Colonic mucosa (tissue), 4 donors: ENCODE results near the gene DHX35. TPM values are rescaled to one million over a fixed set of nuclear protein-coding genes. Genes with fewer than 3 reads are reported as not detected.
A peak's percentile ranks its signal among the peaks of the same experiment; 100 is the strongest.
"Not testable (repeated sequence)": the region's sequence is repeated elsewhere in the genome, so short reads cannot be mapped to it uniquely, and the experiment has no call there.

ENCODE experiments used
- DNase-seq: peaks from one replicate; pipeline ENCODE4 v3.0.0-alpha.2; 2020
- H3K27ac ChIP-seq: fragments of 200-600 bp; one replicate; pipeline ENCODE4 v1.8.0; 2021
- H3K27me3 ChIP-seq: fragments of 200-600 bp; one replicate; pipeline ENCODE4 v1.8.0; 2021
- H3K36me3 ChIP-seq: fragments of 200-600 bp; one replicate; pipeline ENCODE4 v1.8.0; 2021
- H3K4me1 ChIP-seq: fragments of 200-600 bp; one replicate; pipeline ENCODE4 v1.8.0; 2021; ENCODE audit warnings: mild to moderate bottlenecking
- H3K4me3 ChIP-seq: fragments of 200-600 bp; one replicate; pipeline ENCODE4 v1.8.0; 2021
- H3K9ac ChIP-seq, 2 donors: one replicate each; pipeline ENCODE4 v1.7.0; 2013; ENCODE audit warnings: control low read depth in 2 of 2, low read depth in 2 of 2, low read length in 2 of 2
- H3K9me3 ChIP-seq: fragments of 200-600 bp; one replicate; pipeline ENCODE4 v1.8.0; 2021
- intact Hi-C: fragments of 100-400 bp; cut with DNase I; formaldehyde crosslinking; loops from one replicate; pipeline ENCODE4 v1.14.1; 2022
- total RNA-seq, 2 donors: library from RNA; stranded (reverse); fragmentation: NEBNext Ultra II Directional in 1 of 2; extraction: Animal tissue kit (Norgen Biotek cat#: 25700) in 1 of 2; gene quantifications; one replicate each; pipeline ENCODE4 v1.2.1, GENCODE V29; 2021
- TF ChIP-seq, protein P1 (sequence below): fragments of 200-600 bp; IDR thresholded peaks from one replicate; pipeline ENCODE4 v1.8.0; 2022; ENCODE audit warnings: antibody characterized with exemption, mild to moderate bottlenecking
- donor health status: healthy.
- donor health status: DM: no; HTN: no; CAD: no.
- donor health status: DM: no; HTN: no; CAD: no.

Gene DHX35
- total RNA-seq, 2 donors from 2014 or later: 16.3 to 16.9 TPM

DNA sequence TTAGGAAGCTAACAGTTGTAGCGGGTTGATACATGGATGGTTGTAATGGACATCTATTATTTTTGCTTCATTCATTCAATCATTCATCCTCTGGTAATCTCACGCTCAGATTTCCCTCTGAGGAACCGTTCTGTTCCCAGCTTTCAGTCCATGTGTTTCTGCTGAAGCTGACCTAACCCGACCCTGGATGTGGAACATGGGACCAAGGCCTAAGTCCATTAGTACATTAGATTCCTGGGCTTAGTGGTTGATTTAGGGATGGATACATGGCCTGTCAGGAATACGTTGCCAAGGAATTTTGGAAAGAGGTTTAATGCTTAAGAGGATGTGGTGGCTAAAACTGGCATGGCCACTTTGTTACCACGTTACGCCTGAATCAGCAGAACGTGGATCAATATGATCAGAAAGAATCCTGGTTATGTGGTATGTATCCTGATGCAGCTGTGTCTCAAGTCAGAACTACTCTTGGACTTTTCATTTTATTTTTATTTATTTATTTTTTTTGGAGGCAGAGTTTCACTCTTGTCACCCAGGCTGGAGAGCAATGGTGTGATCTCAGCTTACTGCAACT lies 4.1 kb upstream of the DHX35 start:
- TF ChIP-seq, protein P1, sequence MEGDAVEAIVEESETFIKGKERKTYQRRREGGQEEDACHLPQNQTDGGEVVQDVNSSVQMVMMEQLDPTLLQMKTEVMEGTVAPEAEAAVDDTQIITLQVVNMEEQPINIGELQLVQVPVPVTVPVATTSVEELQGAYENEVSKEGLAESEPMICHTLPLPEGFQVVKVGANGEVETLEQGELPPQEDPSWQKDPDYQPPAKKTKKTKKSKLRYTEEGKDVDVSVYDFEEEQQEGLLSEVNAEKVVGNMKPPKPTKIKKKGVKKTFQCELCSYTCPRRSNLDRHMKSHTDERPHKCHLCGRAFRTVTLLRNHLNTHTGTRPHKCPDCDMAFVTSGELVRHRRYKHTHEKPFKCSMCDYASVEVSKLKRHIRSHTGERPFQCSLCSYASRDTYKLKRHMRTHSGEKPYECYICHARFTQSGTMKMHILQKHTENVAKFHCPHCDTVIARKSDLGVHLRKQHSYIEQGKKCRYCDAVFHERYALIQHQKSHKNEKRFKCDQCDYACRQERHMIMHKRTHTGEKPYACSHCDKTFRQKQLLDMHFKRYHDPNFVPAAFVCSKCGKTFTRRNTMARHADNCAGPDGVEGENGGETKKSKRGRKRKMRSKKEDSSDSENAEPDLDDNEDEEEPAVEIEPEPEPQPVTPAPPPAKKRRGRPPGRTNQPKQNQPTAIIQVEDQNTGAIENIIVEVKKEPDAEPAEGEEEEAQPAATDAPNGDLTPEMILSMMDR: no peak
- H3K9me3 ChIP-seq: no peaks in the 10 kb centered on the region
- no peak for DNase-seq
- no peak overlapping the region for H3K9ac ChIP-seq
- H3K27ac ChIP-seq: no peak overlapping the region
- H3K27me3 ChIP-seq: no peaks in the 10 kb centered on the region
- H3K4me3 ChIP-seq: no peak overlapping the region
- intact Hi-C loops: no loop called here
- no peaks in the 10 kb centered on the region for H3K4me1 ChIP-seq
- no peaks in the 10 kb centered on the region for H3K36me3 ChIP-seq

- H3K9ac ChIP-seq, H3K27me3 ChIP-seq, H3K36me3 ChIP-seq, H3K4me1 ChIP-seq, H3K4me3 ChIP-seq, H3K27ac ChIP-seq, DNase-seq, H3K9me3 ChIP-seq, intact Hi-C loops: not testable (repeated sequence)
Observed at GRCh38 chr20:38960187-38960687, 1.9 kb upstream of the DHX35 start.

DNA sequence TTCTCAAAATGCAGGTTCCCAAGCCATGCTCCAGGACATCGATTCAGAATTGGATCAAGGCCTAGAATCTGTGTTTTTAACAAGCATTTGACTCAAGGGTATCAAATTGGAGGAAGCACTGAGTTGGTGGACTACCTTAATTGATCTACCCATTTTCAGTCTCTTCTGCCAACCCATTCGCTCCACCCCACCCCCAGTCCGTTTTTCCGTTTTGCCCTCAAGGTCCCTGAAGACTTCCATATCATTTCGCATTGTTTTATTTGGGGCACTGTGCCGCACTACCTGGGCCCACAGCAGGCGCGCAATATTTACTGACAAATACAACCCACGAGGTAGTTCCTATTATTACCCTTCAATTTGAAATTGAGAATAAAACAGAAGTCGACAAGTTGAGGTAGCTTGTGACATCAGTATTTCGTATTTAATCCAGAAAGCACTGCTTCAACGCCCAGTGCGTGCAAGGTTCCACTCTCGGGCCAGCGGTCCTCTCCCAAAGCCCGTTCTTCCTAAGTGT lies 557 bp upstream of the DHX35 start:
- H3K27me3 ChIP-seq: no peaks in the 10 kb centered on the region
- H3K4me1 ChIP-seq: no peaks in the 10 kb centered on the region
- TF ChIP-seq, protein P1: no peak
- H3K27ac ChIP-seq: peak overlapping the region; percentile 94
- H3K9ac ChIP-seq: peak overlapping the region; percentile 70 to 76
- H3K36me3 ChIP-seq: no peaks in the 10 kb centered on the region
- intact Hi-C loops: no loop called here
- DNase-seq: no peak
- H3K9me3 ChIP-seq: no peaks in the 10 kb centered on the region
- peak overlapping the region; percentile 100 for H3K4me3 ChIP-seq

DNA sequence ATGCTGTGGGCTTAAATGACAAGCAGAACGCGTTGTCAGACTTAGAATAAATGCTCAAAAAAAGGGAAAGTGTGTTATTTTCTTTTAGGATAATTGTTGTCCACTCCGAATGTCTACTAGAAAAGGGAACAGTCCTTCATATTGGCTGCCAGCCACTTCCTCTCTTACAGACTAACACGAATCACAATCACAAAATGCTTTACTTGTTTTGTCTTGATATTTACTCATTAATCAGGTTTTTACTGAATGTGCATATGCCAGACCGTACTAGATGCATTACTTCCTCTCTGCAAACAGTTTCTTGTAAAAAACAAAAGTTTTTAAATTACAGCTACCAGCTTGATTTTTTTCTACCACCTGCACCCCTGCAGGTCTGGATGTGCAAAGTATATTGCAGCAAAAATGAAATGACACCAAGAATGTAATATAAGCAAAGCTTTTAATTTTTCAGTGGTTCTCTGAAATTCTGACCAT lies 821 bp downstream of the DHX35 start:
- H3K27me3 ChIP-seq: no peaks in the 10 kb centered on the region
- H3K9me3 ChIP-seq: no peaks in the 10 kb centered on the region
- no peaks in the 10 kb centered on the region for H3K4me1 ChIP-seq
- H3K27ac ChIP-seq: peak overlapping the region; percentile 94
- H3K36me3 ChIP-seq: no peaks in the 10 kb centered on the region
- TF ChIP-seq, protein P1: no peak
- no peak for DNase-seq
- intact Hi-C loops: no loop called here
- H3K4me3 ChIP-seq: peak overlapping the region; percentile 100
- peak overlapping the region; percentile 81 to 89 for H3K9ac ChIP-seq

- H3K36me3 ChIP-seq: no peaks in the 10 kb centered on the region
- H3K4me1 ChIP-seq: peaks cover 4% of the 10 kb centered on the region
- no peaks in the 10 kb centered on the region for H3K27me3 ChIP-seq
- no peak for DNase-seq
- H3K9me3 ChIP-seq: no peaks in the 10 kb centered on the region
- intact Hi-C loops: no loop called here
- H3K27ac ChIP-seq: no peak overlapping the region
- TF ChIP-seq, protein P1: no peak
- no peak overlapping the region for H3K4me3 ChIP-seq
- H3K9ac ChIP-seq: no peak overlapping the region
Observed at GRCh38 chr20:38963745-38964144, 1.6 kb downstream of the DHX35 start.

GRCh38 chr20:38965264-38965663 lies 3.1 kb downstream of the DHX35 start:
- H3K9ac ChIP-seq: no peak overlapping the region
- intact Hi-C loops: no loop called here
- H3K9me3 ChIP-seq: no peaks in the 10 kb centered on the region
- H3K4me1 ChIP-seq: peaks cover 4% of the 10 kb centered on the region
- H3K27me3 ChIP-seq: no peaks in the 10 kb centered on the region
- H3K27ac ChIP-seq: no peak overlapping the region
- H3K36me3 ChIP-seq: no peaks in the 10 kb centered on the region
- no peak overlapping the region for H3K4me3 ChIP-seq
- DNase-seq: no peak
- TF ChIP-seq, protein P1: no peak
